Endothelial cell of umbilical vein (primary cell): Measurements from ENCODE around the gene ALG6. TPM values are rescaled to one million over a fixed set of nuclear protein-coding genes. Genes with fewer than 3 reads are reported as not detected.

Experiments used
- BruUV-seq: library from RNA; stranded (reverse); fragments of 400-500 nt; replicated peaks from 2 replicates; lab custom pipeline; 2021; lab: Mats Ljungman, UMichigan
- CTCF ChIA-PET: fragments of 300-600, 350-600 bp; sonication (Branson Sonifier 250); formaldehyde crosslinking; loops from one replicate; lab custom pipeline; 2021; ENCODE audit warnings: antibody characterized with exemption, inconsistent platforms; lab: Charles Lee
- POLR2A ChIA-PET: fragments of 300-600, 350-600 bp; sonication (Branson Sonifier 250); formaldehyde crosslinking; loops from one replicate; lab custom pipeline; 2021; ENCODE audit warnings: antibody characterized with exemption, inconsistent platforms; lab: Charles Lee
- DNase-seq: peaks from one replicate; pipeline ENCODE4 v3.0.0-alpha.2; 2011; ENCODE audit warnings: low read depth, low spot score
- FAIRE-seq: peaks from 2 replicates; lab custom pipeline; 2011; peaks lifted over from hg19 to GRCh38; lab: Jason Lieb, UNC
- H2AFZ ChIP-seq: 2 replicates; pipeline ENCODE4 v1.6.0; 2012; ENCODE audit warnings: low read depth, low read length, control low read depth, inconsistent platforms
- H3K27ac ChIP-seq: 2 replicates; pipeline ENCODE4 v1.5.1; 2011; ENCODE audit warnings: low read depth, mild to moderate bottlenecking, control low read depth, low read length, moderate library complexity; ENCODE audit not compliant: insufficient read depth
- H3K27me3 ChIP-seq, 2 experiments: 2 replicates each; pipeline versions ENCODE4 v1.6.0 to v1.6.1; 2011; ENCODE audit warnings: low read length in 2 of 2, mixed read lengths in 1 of 2; ENCODE audit not compliant: control insufficient read depth in 2 of 2, insufficient read depth in 2 of 2
- H3K36me3 ChIP-seq, 2 experiments: 2 replicates in 1 of 2; 3 replicates in 1 of 2; pipeline ENCODE4 v1.5.1; 2011; ENCODE audit warnings: low read length in 2 of 2, mild to moderate bottlenecking in 1 of 2, moderate library complexity in 1 of 2; ENCODE audit not compliant: control insufficient read depth in 2 of 2, insufficient read depth in 2 of 2; ENCODE audit errors: extremely low read depth in 1 of 2
- H3K4me1 ChIP-seq: 3 replicates; pipeline ENCODE4 v1.5.1; 2011; ENCODE audit warnings: mild to moderate bottlenecking, low read length; ENCODE audit not compliant: control insufficient read depth, insufficient read depth; ENCODE audit errors: extremely low read depth
- H3K4me2 ChIP-seq: 2 replicates; pipeline ENCODE4 v1.6.1; 2011; ENCODE audit warnings: low read length, control low read depth, mixed read lengths; ENCODE audit not compliant: insufficient read depth
- H3K4me3 ChIP-seq, 3 experiments: fragments of 200-600 bp in 1 of 3; sonication (generic), shearing (Covaris generic) in 1 of 3; replicated peaks in 1 of 3; 2 replicates each; pipeline ENCODE4 v1.5.1; 2011 to 2016; ENCODE audit warnings: control low read depth in 3 of 3, low read length in 3 of 3, mild to moderate bottlenecking in 2 of 3, inconsistent platforms in 1 of 3, low read depth in 1 of 3, moderate library complexity in 1 of 3; ENCODE audit not compliant: insufficient read depth in 1 of 3
- H3K79me2 ChIP-seq: 2 replicates; pipeline ENCODE4 v1.6.0; 2012; ENCODE audit warnings: low read length, inconsistent platforms; ENCODE audit not compliant: control insufficient read depth, insufficient read depth
- H3K9ac ChIP-seq: replicated peaks from 2 replicates; pipeline ENCODE3; 2011; ENCODE audit warnings: low read length, control low read depth; ENCODE audit not compliant: insufficient read depth; ENCODE audit errors: extremely low read depth
- H3K9me1 ChIP-seq: replicated peaks from 3 replicates; pipeline ENCODE4 v1.6.0; 2011; ENCODE audit warnings: mild to moderate bottlenecking, low read length; ENCODE audit not compliant: control insufficient read depth, insufficient read depth; ENCODE audit errors: extremely low read depth
- H3K9me3 ChIP-seq: replicated peaks from 2 replicates; pipeline ENCODE4 v1.5.1; 2012; ENCODE audit warnings: low read length, inconsistent platforms; ENCODE audit not compliant: control insufficient read depth, insufficient read depth
- H4K20me1 ChIP-seq: replicated peaks from 2 replicates; pipeline ENCODE3; 2011; ENCODE audit warnings: mild to moderate bottlenecking, low read length; ENCODE audit not compliant: control insufficient read depth, insufficient read depth; ENCODE audit errors: extremely low read depth
- CTCF ChIP-seq, 2 donors: IDR thresholded peaks; 1 replicate in 1 of 2; 2 replicates in 1 of 2; pipeline ENCODE4 v1.5.1; 2011; ENCODE audit warnings: low read length in 2 of 2, mild to moderate bottlenecking in 2 of 2, moderate library complexity in 2 of 2, control low read depth in 1 of 2, inconsistent platforms in 1 of 2, low read depth in 1 of 2; ENCODE audit not compliant: insufficient read depth in 1 of 2; ENCODE audit errors: extremely low read depth in 1 of 2
- EZH2 ChIP-seq: IDR thresholded peaks from 2 replicates; pipeline ENCODE4 v1.6.1; 2012; ENCODE audit warnings: borderline replicate concordance, low read depth, mild to moderate bottlenecking, moderate library complexity, low read length, inconsistent platforms; ENCODE audit not compliant: severe bottlenecking
- FOS ChIP-seq: IDR thresholded peaks from 2 replicates; pipeline ENCODE4 v1.6.1; 2011; ENCODE audit warnings: mild to moderate bottlenecking, low read length, moderate library complexity, borderline replicate concordance; ENCODE audit not compliant: insufficient read depth
- GATA2 ChIP-seq: IDR thresholded peaks from 2 replicates; pipeline ENCODE4 v1.7.0; 2011; ENCODE audit warnings: low read depth, mild to moderate bottlenecking, moderate library complexity, mixed read lengths, low read length; ENCODE audit not compliant: insufficient read length, insufficient read depth
- JUN ChIP-seq: IDR thresholded peaks from 2 replicates; pipeline ENCODE4 v1.6.1; 2011; ENCODE audit warnings: borderline replicate concordance, low read depth; ENCODE audit not compliant: insufficient read length, insufficient read depth
- MAX ChIP-seq: IDR thresholded peaks from 2 replicates; pipeline ENCODE4 v1.6.1; 2011; ENCODE audit not compliant: insufficient read depth, insufficient read length
- POLR2A ChIP-seq: IDR thresholded peaks from 2 replicates; pipeline ENCODE4 v1.6.1; 2012; ENCODE audit warnings: low read depth, mild to moderate bottlenecking, control low read depth, low read length
- POLR2AphosphoS5 ChIP-seq: IDR thresholded peaks from 2 replicates; pipeline ENCODE4 v1.6.1; 2012; ENCODE audit warnings: low read depth, mild to moderate bottlenecking, control low read depth, low read length, moderate library complexity; ENCODE audit not compliant: insufficient read depth
- dilution Hi-C: fragments of 300-500 bp; cut with MboI; formaldehyde crosslinking; loops from one replicate; pipeline ENCODE4 v1.15.0; 2019; ENCODE audit warnings: low sequenced_read_pairs; ENCODE audit not compliant: extremely low pct_ligation_motif_present
- intact Hi-C: fragments of 100-400 bp; cut with micrococcal nuclease; formaldehyde crosslinking; loops from one replicate; pipeline ENCODE4 v1.10.0; 2022
- polyA plus RNA-seq, 4 experiments: library from polyadenylated mRNA; depleted of rRNA in 3 of 4; stranded (reverse) in 3 of 4; unstranded in 1 of 4; fragments of >200 nt; gene quantifications; 2 replicates each; pipeline versions ENCODE4 v1.2.1 to v1.2.3, GENCODE V29; 2011 to 2012; ENCODE audit warnings: missing spikeins in 1 of 4
- total RNA-seq: library from RNA; stranded (reverse); gene quantifications from 2 replicates; pipeline ENCODE4 v1.2.3, GENCODE V29; 2021

The ALG6 gene
- total and polyA plus RNA-seq, 2 donors (not counting 3 experiments of a cell fraction or from before 2014, with no cell fraction given): 14.4 to 17.3 TPM

DNA sequence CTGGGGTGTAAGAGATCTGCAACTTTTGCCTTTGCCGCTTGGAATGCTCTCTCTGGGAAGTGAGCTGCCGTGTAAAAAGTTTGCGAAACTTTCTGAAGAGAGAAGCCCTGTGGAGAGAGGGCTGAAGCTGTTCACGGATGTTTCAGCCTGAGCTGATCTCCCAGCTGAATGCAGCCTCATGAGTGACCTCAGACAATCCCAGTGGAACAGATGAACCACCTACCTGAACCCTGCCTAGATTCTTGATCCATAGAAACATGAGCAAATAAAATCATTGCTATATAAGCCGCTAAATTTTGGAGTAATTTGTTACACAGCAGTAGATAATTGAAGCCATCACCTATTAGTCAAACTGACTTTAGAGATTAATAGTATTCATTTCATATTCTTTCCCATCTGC is 4.4 kb upstream of the ALG6 start:
- Histone ChIP-seq H3K27me3 (peaks cover 2 to 3% of the 10 kb centered on the region in 2 experiments), H3K4me3 (no peak overlapping the region), H3K4me1 (peaks cover 10% of the 10 kb centered on the region), H3K27ac (no peak overlapping the region), H3K79me2 (no peaks in the 10 kb centered on the region), H4K20me1 (no peaks in the 10 kb centered on the region), H3K9me1 (peaks cover 3% of the 10 kb centered on the region), H3K9me3 (no peaks in the 10 kb centered on the region), H3K9ac (no peak overlapping the region), H2AFZ (no peak overlapping the region), H3K4me2 (no peak overlapping the region), H3K36me3 (no peaks in the 10 kb centered on the region)
- DNase-seq: no peak
- dilution Hi-C loops: no loop called here
- TF ChIP-seq EZH2 (no peak), JUN (no peak), POLR2A (no peak), MAX (no peak), CTCF (IDR thresholded peaks at IDR 0.05; ENCODE audit: extremely low read depth in 1 of 2, insufficient read depth in 1 of 2, low read depth in 1 of 2, low read length in 2 of 2) (no peak), GATA2 (no peak), FOS (no peak), POLR2AphosphoS5 (no peak)
- no TSS peak for BruUV-seq
- CTCF ChIA-PET: no interaction called here
- intact Hi-C loops: no loop called here
- POLR2A ChIA-PET: no interaction called here
- FAIRE-seq: no peak
